HuH-7.5 (cell line): ENCODE results near the gene INPP5A.
"Not testable (repeated sequence)": the region's sequence is repeated elsewhere in the genome, so short reads cannot be mapped to it uniquely, and the experiment has no call there.

Experiments
- DNase-seq: peaks from one replicate; pipeline ENCODE4 v3.0.0; 2011; ENCODE audit warnings: low spot score

INPP5A gene

DNA sequence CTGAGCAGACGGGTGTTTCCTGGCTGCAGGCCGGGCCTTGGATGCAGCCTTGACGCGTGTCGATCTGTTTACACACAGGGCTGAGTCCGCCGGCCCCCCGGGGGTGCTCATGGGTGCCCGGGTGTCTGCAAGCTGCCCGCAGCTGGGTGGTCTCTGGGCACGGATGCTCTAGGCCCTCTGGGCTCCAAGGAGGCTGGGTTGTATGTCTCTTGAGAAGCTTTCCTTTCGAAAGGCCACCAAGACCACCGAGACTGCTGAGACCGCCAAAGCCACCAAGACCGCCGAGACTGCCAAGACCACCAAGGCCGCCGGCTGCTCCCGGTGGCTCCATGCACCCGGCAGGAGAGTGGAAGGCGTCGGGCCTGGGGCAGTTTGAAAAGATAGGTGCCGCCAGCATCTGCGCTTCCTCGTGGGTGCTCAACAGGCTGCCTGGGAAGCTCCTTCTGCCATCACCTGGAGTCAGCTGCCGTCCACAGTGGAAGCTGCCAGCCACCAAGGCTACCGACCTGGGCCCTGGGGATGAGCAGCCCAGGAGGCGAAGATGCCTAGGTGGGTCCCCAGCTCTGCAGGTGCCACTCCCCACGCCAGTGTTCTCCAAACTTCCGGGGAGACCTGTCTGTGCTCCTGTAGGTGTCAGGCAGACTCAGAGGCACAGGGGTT is 121.1 kb downstream of the INPP5A start:
- no peak for DNase-seq

- DNase-seq, result no peak
Measured at GRCh38 chr10:132659206-132660091, 121.9 kb downstream of the INPP5A start.

DNA sequence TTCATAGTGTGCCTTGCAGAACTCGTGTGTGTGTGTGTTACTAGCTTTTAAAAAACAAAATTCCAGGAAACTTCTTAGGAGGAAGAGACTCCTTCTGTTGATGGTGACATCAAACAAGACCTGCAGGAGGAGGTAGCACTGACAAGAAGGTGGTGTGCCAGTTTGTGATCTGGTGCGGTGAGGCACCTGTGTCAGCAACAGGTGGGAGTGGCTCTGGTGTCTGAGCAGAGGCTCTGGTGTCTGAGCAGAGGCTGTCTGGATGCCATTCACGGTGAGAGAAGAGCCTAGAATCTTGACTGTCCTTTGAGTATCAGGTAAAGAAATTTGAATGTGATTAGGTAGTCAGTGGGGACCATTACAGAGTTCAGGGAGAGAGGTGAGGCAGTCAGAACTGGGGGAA is 122.8 kb downstream of the INPP5A start:
- no peak for DNase-seq

GRCh38 chr10:132662186-132662920 is 124.8 kb downstream of the INPP5A start:
- no peak for DNase-seq

GRCh38 chr10:132663666-132664365 is 126.2 kb downstream of the INPP5A start:
- no peak for DNase-seq

DNA sequence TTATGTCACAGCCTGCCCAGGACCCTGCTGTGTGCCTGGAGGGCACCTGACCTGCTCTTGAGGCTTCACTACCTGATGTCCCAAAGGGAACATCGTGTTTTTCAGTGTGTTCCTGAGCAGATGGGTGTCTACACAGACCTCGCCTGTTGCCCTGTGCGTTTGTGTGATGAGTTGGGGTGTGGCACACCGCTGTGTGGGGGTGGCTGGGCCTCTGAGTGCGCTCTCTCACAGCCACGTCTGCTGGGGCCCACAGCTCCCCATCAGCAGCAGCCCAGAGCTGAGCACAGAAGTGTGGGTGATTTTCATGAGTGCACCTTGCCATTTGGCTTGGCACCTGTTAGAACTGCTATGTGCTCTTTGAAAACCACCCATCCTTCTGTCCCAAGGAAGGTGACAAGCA is 126.8 kb downstream of the INPP5A start:
- DNase-seq, result no peak

DNA sequence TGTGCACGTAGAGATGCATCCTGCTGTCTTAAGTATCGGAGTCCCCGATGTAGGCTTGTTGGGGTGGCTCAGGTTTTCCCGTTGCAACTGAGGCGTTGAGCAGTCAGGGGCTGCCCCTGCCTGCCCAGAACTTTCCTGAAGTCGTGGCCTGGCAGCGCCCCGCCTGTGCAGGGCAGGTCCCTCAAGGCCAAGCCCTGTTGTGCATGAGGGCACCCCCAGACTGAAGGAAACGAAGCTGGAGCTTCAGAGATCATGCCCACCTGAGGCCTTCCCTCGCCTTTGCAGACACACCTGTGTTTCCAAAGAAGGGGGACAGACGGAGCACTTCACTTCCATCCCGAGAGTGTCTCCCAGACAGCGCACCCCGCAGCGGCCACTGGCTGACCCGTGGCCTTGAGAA is 127.3 kb downstream of the INPP5A start:
- DNase-seq, result no peak

DNA sequence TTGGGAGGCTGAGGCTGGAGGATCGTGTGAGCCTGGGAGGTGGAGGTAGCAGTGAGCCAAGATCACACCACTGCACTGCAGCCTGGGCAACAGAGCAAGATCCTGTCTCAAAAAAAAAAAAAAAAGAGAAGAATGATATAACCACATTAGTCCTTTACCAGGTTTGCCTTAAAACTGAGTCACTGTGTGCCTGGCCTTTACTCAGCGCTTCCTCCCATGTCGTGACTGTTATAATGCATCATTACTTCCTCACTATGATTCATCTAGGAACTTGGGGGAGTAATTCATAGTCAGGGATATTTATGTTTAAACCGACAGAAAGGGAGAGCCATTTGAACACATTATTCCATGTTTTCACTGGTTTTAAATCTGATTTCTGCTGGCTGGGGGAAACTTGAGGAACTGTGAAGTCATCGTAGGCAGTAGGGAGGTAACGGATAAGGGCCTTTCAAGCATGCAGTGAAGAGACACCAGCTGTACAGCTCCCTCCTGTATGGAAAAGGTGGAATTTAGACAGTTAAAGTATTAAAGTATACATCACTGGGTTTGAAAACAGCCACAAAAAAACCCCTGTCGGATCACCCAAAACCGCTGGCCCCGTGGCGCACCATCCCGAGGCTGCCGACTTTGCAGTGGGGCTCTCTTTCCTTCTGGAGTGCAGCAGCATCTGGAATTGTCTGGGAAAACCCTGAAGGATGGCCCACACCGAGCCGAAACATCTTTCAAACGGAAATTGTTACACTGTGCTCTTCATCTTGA is 128.5 kb downstream of the INPP5A start:
- DNase-seq, result no peak

GRCh38 chr10:132666705-132667341 is 129.2 kb downstream of the INPP5A start:
- DNase-seq, result no peak

DNA sequence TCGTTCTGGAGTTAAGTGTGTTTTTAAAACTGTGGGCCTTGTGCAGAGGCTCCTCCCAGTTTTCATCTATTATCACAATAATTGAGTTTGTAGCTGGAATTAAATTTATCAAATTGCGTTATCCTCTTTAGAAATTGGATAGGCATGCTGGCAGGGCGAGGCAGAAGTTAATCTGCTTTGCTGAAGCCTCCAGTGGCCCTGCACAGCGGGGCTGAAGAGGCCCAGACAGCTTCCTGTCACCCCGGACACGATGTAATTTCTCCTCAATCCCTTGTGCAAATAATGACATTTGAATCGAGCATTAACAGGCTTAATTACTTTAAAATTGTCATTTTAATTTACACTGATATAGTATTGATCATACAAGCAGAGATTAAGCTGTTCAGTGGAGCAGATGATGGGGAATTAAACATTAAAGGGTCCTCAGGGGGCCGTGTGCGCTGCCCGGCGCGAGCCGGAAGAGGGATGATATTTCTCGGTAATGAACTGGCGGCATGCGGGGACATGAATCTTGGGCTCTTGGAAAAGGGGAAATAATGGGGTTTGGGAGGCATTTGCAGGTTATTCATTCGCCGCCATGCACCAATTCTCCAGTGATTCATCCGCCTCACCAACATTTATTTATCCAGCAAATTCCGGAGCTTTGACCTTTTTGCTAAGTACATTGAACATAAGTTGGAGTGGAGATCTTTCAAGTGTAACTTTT is 129.9 kb downstream of the INPP5A start:
- no peak for DNase-seq

DNA sequence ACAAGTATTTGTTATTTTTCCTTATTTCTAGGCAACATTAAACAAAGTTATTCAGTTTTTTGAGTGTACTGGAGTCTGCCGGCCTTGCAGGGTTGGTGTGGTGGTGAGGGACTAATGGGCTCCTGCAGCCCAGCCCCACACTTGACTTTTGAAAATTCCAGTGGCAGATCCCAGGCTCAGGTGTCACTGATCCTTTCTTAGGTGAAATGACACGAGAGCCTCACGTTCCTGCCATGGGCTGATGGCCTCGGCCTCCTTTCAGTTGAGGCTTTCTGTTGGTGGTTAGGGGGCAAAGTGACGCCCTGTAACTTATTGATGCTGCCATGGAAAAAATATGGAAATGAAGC is 130.4 kb downstream of the INPP5A start:
- DNase-seq, result no peak

DNA sequence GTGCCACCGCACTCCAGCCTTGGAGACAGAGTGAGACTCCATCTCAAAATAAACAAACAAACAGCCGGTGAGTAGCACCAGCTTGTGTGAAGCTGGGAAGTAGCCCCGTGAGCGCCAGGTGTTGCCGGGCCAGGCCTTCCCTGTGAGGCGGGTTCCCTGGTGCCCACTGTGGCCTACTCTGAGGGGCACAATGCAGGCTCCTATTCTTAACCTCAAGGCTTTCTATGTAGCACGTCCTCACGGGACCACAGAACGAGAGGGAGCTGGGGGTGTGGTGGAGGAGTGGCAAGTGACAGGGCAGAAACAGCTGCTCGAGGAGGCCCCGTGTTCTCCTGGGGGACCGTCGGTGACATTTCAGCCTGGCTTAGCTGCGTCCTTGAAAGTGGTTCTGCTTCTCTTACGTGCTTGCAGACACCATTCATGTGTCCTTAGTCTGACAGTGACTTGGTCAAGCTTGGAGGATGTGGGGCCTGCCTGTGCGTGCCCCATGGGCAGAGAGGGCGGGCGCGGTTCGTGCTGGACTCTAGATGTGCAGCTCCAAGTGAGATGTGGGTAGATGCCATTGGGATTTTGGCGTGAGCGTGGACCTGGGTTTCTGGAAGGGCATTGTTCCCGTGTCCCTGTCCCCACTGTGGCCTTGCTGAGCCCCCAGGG is 131.7 kb downstream of the INPP5A start:
- DNase-seq, result no peak

GRCh38 chr10:132670546-132671227 is 133.1 kb downstream of the INPP5A start:
- no peak for DNase-seq

DNA sequence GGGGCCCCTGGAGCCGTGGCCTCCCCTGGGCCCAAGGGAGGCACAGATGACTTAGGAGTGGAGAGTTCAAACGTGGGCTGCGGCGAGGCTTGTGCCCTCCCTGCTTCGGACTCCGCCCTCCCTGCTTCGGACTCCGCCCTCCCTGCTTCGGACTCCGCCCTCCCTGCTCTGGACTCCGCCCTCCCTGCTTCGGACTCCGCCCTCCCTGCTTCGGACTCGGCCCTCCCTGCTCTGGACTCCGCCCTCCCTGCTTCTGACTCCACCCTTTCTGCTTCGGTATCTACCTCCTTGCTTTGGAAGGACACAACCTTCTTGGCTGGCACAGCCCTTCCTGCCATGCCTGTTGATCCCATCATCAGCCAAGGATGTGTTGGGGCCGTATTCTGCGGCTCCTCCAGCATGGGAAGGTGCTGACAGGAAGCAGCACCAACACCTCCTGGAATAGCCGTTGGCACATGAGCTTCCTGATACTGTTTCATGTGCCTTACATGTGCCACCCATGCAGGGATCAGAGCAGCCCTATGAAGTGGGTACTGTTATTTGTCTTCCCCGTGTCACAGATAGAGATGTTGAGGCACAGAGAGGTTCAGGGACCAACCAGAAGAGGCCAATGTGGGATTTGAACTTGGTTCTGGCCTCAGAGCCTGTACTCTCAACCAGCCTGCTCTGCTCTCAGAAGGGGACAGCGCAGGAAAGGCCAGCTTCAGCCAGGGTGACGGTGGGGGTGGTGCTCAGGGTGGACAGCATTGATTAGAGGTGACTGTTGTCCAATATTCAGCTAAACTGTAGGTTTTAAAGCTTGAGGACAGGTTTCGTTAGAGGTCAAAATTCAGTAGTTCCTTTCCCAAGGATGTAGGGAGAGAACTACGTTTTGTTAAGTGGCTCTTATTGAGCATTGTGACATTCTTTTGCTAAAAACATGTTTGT is 133.9 kb downstream of the INPP5A start:
- DNase-seq, result no peak

- DNase-seq, result not testable (repeated sequence)
Measured at GRCh38 chr10:132673746-132674145, 136.2 kb downstream of the INPP5A start.

DNA sequence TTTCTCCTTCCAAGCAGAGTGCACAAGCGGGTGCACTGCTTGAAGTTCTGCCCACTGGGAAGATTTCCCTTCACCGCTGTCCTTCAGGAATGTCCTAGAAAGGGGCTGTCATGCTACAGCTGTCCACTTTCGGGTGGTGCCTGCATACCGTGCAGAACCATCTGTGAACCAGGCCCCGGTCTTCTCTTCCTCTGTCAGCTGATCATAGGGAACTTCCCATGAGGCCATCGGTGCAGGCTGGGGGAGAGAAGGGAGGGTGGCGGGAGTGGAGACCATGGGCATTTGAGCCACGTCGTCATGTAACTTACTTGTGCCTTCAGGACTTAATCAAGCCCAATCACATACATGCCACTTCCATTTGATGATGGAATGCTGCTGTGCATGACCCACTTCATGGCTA is 136.7 kb downstream of the INPP5A start:
- DNase-seq, result no peak

- no peak for DNase-seq
Measured at GRCh38 chr10:132675031-132675740, 137.6 kb downstream of the INPP5A start.
